RWPE1 (cell line): ENCODE measurements around the gene SLC6A20.

Experiments
- CTCF ChIA-PET: fragments of 350-600 bp; sonication (Branson Sonifier 250); formaldehyde crosslinking; extraction: SDS; loops from one replicate; lab custom pipeline; 2021; lab: Yijun Ruan, JAX
- POLR2A ChIA-PET: fragments of 400-600 bp; formaldehyde crosslinking; extraction: SDS; loops from one replicate; lab custom pipeline; 2020; ENCODE audit warnings: antibody characterized with exemption; ENCODE audit not compliant: low non-redundant PET; lab: Yijun Ruan, JAX
- DNase-seq: peaks from one replicate; pipeline ENCODE4 v3.0.0; 2012; ENCODE audit warnings: low spot score
- H3K27ac ChIP-seq: fragments of 450-650 bp; 2 replicates; pipeline ENCODE4 v1.5.1; 2017
- TF ChIP-seq, protein P1 (sequence below): fragments of 450-650 bp; conservative IDR thresholded peaks from 2 replicates; pipeline ENCODE4 v1.5.1; 2017; ENCODE audit warnings: low read depth, mild to moderate bottlenecking

SLC6A20 gene

DNA sequence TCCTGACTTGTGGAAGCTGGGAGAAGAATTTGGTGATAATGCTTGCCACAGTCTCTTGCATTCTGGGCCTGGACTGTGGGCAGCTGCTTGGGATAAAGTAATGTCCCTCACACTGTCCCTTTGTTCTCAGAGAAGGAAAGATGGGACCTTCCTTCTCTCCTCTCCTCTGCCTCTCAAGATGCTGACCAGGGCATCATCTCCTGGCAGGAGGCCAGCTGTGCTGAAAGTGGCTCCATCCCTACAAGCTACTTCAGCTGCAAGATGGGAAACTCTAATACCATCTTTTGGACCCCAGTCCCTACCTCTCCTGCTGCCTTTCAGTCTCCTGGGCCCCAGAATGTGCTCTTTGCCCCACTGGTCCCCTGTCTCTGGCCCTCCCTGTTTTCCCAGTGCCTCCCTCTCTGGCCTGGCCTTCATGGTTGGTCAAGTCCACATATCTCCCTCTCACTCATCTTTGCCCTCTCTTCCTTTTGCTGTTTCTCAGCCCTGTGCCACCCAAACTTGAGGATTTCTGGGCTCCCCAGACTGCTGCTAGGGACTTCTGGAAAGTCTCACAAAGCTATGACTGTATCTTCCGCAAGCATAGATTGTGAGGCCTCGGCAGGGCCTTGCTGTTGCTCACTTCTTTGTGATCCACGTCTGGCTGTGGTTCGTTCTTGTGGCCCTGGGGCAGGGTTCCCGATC lies 7.1 kb upstream of the SLC6A20 start:
- no peak for DNase-seq
- TF ChIP-seq, protein P1, sequence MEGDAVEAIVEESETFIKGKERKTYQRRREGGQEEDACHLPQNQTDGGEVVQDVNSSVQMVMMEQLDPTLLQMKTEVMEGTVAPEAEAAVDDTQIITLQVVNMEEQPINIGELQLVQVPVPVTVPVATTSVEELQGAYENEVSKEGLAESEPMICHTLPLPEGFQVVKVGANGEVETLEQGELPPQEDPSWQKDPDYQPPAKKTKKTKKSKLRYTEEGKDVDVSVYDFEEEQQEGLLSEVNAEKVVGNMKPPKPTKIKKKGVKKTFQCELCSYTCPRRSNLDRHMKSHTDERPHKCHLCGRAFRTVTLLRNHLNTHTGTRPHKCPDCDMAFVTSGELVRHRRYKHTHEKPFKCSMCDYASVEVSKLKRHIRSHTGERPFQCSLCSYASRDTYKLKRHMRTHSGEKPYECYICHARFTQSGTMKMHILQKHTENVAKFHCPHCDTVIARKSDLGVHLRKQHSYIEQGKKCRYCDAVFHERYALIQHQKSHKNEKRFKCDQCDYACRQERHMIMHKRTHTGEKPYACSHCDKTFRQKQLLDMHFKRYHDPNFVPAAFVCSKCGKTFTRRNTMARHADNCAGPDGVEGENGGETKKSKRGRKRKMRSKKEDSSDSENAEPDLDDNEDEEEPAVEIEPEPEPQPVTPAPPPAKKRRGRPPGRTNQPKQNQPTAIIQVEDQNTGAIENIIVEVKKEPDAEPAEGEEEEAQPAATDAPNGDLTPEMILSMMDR: no peak
- ChIA-PET CTCF (no interaction called here), POLR2A (no interaction called here)
- no peak overlapping the region for H3K27ac ChIP-seq

DNA sequence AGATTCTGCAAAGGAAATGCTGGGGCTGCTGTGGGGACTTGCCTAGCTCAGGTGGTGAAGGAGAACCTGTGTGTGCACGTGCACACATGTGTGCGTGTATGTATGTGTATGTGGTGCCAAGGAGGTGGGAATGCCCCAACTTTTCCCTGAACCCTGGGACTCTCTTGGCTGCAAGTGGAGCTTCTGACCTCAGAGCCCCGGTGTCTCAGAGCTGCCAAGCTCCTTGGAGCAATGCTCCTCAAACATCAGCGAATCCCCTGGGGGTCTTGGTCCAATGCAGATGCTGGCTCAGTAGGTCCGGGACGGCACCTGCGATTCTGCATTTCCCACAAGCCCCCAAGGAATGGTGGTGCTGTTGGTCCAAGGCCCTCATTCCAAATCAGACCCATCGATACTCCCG lies 5.8 kb upstream of the SLC6A20 start:
- TF ChIP-seq, protein P1: no peak
- no peak overlapping the region for H3K27ac ChIP-seq
- no peak for DNase-seq
- POLR2A ChIA-PET: no interaction called here
- CTCF ChIA-PET: no interaction called here

DNA sequence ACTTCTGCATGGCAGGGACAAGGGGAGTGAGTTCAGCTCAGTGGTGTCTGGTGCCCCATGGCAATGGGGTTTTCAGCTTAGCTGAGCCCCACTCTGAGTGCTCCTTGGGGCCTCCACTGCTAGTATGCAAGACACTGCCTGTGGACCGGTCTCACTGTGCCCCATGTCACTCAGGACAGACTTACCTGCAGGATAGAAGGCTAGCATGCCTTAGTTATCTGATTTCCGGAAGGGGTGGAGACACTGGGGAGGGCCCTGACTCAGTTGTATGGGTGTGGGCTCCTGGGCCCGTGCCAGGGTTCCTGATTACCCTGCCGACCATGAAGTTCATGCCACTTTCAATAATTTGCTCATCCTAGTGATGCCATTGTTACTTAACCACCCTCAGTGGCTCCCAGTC lies 4.3 kb upstream of the SLC6A20 start:
- DNase-seq: no peak
- no peak overlapping the region for H3K27ac ChIP-seq
- POLR2A ChIA-PET: no interaction called here
- TF ChIP-seq, protein P1: no peak
- CTCF ChIA-PET: interaction anchor here (0.5 kb wide), 1 partner anchor 12 kb away, joined by 4 read pairs; no protein-coding TSS in a partner anchor

DNA sequence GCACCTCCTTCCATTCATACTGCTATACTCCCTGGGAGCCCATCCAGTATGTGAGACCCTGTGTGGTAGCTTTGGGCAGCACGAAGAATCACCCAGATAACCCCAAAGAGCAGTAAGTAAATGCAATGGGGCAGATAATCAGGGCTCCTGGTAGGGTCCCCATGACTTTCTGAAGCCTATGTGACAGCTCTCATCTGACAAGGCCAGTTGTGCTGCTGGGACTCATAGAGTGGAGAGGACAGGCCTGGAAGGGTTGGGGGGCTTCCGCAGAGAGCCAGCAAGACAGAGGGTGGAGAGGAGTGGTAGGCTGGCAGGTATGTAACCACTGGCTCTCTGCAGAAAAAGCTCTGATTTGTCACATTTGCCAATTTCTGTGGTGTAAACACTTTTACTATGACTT lies 3.2 kb upstream of the SLC6A20 start:
- ChIA-PET CTCF (no interaction called here), POLR2A (no interaction called here)
- TF ChIP-seq, protein P1: no peak
- no peak for DNase-seq
- no peak overlapping the region for H3K27ac ChIP-seq

DNA sequence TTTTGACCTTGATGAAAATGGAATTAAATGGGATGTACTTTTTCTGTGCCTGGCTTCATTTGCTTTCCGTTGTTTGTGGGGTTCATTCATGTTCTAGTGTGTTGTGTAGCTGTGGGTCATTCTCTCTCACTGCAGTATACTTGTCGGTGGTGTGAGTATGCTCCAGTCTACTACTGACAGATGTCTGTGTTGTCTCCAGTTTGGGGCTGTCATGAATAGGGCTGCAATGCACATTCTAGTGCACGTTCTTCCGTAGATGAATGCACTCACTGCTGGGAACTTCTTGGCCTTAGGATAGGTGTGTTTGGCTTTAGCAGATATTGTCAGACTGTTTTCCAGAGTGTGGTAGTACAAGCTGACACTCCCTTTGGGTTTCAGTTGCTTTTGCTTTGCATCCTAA lies 1.7 kb upstream of the SLC6A20 start:
- POLR2A ChIA-PET: no interaction called here

DNA sequence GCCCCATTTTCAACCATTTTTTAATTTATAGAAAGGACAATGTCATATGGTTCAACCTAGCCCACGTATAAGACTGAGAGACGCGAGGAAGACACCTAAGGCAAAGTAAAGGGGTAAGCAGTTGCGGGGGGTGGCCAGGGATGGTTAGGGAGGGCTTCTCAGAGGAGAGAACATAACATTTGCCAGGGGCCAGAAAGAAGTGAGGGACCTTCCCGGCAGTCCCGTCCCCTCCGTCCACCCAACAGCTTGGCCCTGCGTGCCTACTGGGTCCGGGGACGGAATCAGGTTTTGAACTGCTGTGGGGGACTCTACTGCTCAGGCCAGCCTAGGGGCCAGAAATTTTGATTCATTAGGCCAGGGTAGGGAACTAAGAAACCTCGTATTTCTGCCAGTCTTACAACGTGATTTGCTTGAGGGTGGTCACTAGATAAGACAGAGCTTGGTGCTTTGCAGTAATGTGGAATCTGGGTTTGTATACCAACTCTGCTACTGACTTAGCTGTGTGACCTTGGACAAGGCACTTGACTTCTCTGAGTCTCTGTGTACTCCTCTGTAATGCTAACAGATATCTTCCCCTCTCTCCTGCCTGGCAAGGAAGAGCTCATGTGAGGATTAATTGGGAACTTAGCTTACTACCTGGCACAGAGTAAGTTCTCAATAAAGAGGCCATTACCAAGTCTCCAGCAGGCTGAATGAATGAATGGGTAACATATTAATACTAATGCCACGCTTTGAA lies 734 bp upstream of the SLC6A20 start:
- ChIA-PET CTCF (no interaction called here), POLR2A (no interaction called here)
- H3K27ac ChIP-seq: no peak overlapping the region
- TF ChIP-seq, protein P1: no peak
- DNase-seq: no peak

More for the DNA sequence above, 1.7 kb upstream of the SLC6A20 start:
- no peak overlapping the region for H3K27ac ChIP-seq
- TF ChIP-seq, protein P1: no peak
- CTCF ChIA-PET: no interaction called here
- no peak for DNase-seq
